MG63 (cell line): ENCODE measurements around the gene CHST5. TPM values are rescaled to one million over a fixed set of nuclear protein-coding genes. Genes with fewer than 3 reads are reported as not detected.
A peak's percentile ranks its signal among the peaks of the same experiment; 100 is the strongest.
"Not testable (repeated sequence)": the region's sequence is repeated elsewhere in the genome, so short reads cannot be mapped to it uniquely, and the experiment has no call there.

Experiments used
- DNase-seq: peaks from one replicate; pipeline ENCODE4 v3.0.0-alpha.2; 2020
- H3K27me3 ChIP-seq: fragments of 250-450 bp; sonication (Bioruptor Pico); 2 replicates; pipeline ENCODE4 v1.5.1; 2020; ENCODE audit warnings: mild to moderate bottlenecking, moderate library complexity
- H3K36me3 ChIP-seq: fragments of 250-450 bp; sonication (Bioruptor Pico); 2 replicates; pipeline ENCODE4 v1.5.1; 2020; ENCODE audit warnings: mild to moderate bottlenecking, moderate library complexity
- H3K4me3 ChIP-seq: fragments of 250-450 bp; sonication (Bioruptor Pico); 2 replicates; pipeline ENCODE4 v1.5.1; 2020; ENCODE audit warnings: mild to moderate bottlenecking, moderate library complexity
- H3K9me3 ChIP-seq: fragments of 250-450 bp; sonication (Bioruptor Pico); 2 replicates; pipeline ENCODE4 v1.5.1; 2020; ENCODE audit warnings: mild to moderate bottlenecking, moderate library complexity
- total RNA-seq: library from RNA; depleted of rRNA; stranded (reverse); fragments of >200 nt; shearing (Covaris generic); gene quantifications from 2 replicates; pipeline ENCODE4 v1.2.3, GENCODE V29; 2014; ENCODE audit warnings: low replicate concordance

The CHST5 gene
- total RNA-seq, 1 experiment from 2014 or later, result not detected

DNA sequence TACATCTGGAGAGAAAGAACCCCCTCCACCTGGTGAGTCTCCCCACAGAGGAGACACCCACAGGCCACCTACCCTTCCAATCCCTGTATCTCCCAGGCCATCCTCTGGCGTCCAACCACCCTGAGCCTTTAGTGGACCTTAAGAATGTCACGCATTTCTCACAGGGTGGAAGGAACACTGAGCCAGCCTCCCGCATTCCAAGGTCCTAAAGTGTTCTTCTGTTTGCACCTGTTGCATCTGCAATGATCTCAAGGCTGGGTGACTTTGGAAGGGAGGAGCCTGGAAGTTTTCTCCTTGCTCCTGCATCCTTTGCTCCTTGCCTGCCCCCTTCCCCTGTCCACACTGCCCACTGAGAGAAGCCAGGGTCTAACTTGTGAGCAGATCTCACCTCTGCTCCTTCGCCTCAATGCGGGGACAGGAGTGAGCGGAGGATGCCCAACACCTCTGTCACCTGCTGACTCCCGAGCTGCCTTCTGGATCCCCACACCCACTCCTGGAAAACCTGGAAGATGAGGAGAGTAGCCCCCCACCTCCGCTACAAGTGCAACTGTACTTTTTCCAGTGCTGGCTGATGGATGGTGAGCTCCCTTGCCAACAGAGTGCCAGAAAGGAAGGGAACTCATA, 3.7 kb downstream of the CHST5 start:
- no peaks in the 10 kb centered on the region for H3K27me3 ChIP-seq
- H3K9me3 ChIP-seq, result no peaks in the 10 kb centered on the region
- H3K4me3 ChIP-seq, result no peak overlapping the region
- no peak for DNase-seq
- H3K36me3 ChIP-seq, result no peaks in the 10 kb centered on the region

GRCh38 chr16:75529959-75530358, 5.9 kb downstream of the CHST5 start:
- no peaks in the 10 kb centered on the region for H3K36me3 ChIP-seq
- H3K27me3 ChIP-seq, result no peaks in the 10 kb centered on the region
- no peak for DNase-seq
- H3K9me3 ChIP-seq, result no peaks in the 10 kb centered on the region
- H3K4me3 ChIP-seq, result no peak overlapping the region

DNA sequence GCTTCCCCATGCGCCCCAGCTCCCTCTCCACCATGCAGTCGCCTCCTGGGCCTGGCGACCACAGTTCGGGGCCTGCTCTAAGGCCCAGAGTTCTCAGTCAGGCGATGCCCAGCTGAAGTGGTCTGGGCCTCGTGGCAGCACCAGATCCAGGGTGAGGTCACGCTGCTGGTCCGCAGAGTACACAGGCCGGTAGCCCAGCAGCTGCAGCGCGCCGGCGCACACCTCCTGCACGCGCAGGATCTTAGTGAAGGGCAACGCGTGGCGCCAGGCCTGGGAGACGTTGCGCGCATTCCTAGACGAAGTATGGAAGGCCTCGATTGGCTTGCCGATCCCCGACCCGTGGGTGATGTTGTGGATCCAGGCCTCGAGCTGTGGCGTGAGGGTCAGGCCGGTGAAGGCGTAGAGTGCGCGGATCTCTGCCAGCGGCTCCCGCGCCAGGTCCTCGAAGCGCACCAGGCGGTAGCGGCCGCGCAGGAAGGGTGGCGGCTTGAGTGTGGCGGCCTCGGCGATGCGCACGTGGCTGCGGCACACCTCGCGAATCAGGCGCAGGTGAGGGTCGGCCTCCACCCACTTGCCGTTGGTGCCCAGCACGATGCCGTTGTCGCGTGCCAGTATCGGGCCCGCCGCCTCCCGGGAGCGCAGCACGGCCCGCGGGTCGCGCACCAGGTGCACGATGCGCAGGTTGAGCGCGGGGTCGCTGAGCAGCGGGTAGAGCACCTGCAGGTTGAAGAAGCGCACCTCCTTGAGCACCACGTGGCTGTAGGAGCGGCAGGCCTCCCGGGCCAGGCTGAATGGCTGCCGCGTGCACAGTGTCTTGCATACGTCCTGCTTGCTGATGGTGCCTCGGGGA, 6.6 kb downstream of the CHST5 start:
- Histone ChIP-seq H3K27me3 (no peaks in the 10 kb centered on the region), H3K36me3 (no peaks in the 10 kb centered on the region), H3K4me3 (no peak overlapping the region), H3K9me3 (no peaks in the 10 kb centered on the region)
- no peak for DNase-seq

DNA sequence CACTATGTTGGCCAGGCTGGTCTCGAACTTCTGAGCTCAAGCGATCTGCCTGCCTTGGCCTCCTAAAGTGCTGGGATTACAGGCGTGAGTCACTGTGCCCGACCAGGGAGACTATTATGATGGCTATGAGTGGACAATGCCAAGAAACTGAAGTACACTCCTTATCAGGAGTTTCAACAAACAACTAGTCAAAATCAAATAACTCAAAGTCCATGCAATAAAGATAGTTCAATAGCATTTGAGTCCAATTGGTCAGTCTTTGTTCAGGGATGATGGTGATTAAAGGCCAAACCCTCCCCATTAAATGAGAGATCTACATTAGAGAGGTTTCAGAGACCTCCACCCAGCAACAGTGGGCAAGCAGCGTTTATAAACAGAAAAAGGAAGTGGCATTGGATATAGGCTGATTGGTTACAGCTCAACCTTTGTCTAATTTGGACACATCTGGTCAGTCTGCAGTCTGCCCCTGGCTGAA, 8.0 kb downstream of the CHST5 start:
- H3K36me3 ChIP-seq, result no peaks in the 10 kb centered on the region
- H3K27me3 ChIP-seq, result no peaks in the 10 kb centered on the region
- no peak overlapping the region for H3K4me3 ChIP-seq
- DNase-seq, result peak; percentile 23
- H3K9me3 ChIP-seq, result no peaks in the 10 kb centered on the region

GRCh38 chr16:75526032-75526790, 9.7 kb downstream of the CHST5 start:
- no peak overlapping the region for H3K4me3 ChIP-seq

DNA sequence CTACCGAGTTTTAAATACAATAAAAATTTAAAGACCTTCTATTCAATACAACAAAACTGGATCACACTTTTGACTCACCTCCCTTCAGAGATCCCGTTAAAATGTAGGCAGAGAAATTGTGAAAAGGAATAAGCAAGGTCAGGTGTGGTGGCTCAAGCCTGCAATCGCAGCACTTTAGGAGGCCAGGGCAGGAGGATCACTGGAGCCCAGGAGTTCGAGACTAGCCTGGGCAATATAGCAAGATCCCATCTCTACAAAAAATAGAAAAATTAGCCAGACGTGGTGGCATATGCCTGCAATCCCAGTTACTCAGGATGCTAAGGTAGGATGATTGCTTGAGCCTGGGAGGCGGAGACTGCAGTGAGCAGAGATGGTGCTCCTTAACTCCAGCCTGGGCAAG, 16.7 kb downstream of the CHST5 start:
- DNase-seq, result no peak
- H3K4me3 ChIP-seq, result no peak overlapping the region
- H3K36me3 ChIP-seq, result no peaks in the 10 kb centered on the region
- no peaks in the 10 kb centered on the region for H3K27me3 ChIP-seq
- H3K9me3 ChIP-seq, result no peaks in the 10 kb centered on the region

More at GRCh38 chr16:75526032-75526790, 9.7 kb downstream of the CHST5 start:
- no peaks in the 10 kb centered on the region for H3K9me3 ChIP-seq
- H3K27me3 ChIP-seq, result no peaks in the 10 kb centered on the region
- no peaks in the 10 kb centered on the region for H3K36me3 ChIP-seq
- DNase-seq, result no peak

DNA sequence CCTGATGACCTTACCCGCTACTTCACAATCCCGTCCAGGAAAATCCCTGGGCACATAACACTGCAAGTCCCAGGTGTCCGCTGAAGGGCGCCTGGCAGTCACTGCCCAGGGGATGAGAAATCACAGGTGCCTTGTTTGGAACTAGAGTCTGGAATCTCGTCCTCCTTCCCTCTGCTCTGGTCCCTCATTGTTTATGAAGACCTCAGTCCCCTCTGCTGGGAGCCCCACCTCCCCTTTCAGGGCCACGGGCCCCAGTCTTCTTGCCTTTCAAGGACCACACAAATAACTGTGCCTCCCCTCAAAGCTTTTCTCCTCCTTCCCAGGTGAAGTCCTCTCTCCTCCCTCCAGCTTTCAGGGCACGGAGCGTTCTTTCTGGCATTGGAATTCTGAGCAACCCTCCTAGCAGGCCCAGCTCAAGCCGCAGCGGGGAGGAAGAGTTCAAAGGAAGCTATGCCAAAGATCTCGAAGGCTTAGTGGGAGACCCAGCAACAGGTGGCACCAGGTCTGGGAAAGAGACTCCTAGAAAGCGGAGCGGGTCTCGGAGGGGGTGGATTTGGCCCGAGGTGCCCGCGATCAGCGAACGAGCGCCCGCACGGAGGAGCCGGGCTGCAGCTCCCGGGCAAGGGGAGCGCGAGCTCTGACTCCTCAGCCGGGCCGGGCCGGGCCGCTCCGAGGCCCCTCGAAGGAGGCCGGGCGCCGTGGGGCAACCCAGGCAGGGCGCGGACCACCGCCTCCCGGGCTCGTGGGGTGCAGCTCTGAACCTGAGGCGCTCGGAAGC, 19.5 kb downstream of the CHST5 start:
- H3K36me3 ChIP-seq, H3K27me3 ChIP-seq, H3K9me3 ChIP-seq: not testable (repeated sequence)
- peak overlapping the region; percentile 67 for H3K4me3 ChIP-seq
- peak; percentile 6 for DNase-seq

DNA sequence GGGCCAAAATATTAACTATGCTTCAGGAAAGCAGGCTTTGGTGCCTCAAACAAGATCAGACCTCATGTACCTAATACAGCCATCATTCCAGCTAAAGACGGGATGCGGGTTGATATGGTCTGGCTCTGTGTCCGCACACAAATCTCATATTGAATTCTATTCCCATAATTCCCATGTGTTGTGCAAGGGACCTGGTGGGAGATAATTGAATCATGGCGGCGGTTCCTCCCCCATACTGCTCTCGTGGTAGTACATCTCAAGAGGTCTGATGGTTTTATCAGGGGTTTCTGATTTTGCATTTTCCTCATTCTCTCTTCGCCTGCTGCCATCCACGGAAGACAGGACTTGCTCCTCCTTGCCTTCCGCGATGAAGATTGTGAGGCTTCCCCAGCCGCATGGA, 21.6 kb downstream of the CHST5 start:
- H3K27me3 ChIP-seq, result no peaks in the 10 kb centered on the region
- H3K4me3 ChIP-seq, result no peak overlapping the region
- DNase-seq, result no peak
- no peaks in the 10 kb centered on the region for H3K36me3 ChIP-seq
- no peaks in the 10 kb centered on the region for H3K9me3 ChIP-seq

DNA sequence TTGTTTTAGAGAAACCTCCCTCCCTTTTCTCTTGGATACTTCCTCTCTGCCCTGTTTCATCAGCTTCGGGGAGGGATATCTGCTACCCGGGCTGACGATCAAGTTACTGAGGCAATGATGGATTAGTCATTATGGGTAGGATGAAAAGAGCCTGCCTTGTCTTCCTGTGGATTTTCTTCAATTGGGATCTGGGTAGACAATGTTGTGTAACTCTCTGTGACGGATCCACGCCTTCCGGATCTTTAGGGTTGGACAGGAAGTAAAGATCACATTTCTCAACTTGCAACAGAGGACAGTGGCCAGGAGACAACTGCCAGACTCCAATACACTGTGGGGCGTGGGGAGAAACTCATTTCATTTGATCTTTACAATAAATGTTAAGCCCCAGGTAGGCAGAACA, 29.3 kb downstream of the CHST5 start:
- Histone ChIP-seq H3K36me3 (no peaks in the 10 kb centered on the region), H3K27me3 (no peaks in the 10 kb centered on the region), H3K9me3 (no peaks in the 10 kb centered on the region), H3K4me3 (no peak overlapping the region)
- peak; percentile 27 for DNase-seq

GRCh38 chr16:75506107-75506506, 29.8 kb downstream of the CHST5 start:
- H3K4me3 ChIP-seq, result no peak overlapping the region
- no peaks in the 10 kb centered on the region for H3K27me3 ChIP-seq
- no peak for DNase-seq
- no peaks in the 10 kb centered on the region for H3K36me3 ChIP-seq
- H3K9me3 ChIP-seq, result no peaks in the 10 kb centered on the region

DNA sequence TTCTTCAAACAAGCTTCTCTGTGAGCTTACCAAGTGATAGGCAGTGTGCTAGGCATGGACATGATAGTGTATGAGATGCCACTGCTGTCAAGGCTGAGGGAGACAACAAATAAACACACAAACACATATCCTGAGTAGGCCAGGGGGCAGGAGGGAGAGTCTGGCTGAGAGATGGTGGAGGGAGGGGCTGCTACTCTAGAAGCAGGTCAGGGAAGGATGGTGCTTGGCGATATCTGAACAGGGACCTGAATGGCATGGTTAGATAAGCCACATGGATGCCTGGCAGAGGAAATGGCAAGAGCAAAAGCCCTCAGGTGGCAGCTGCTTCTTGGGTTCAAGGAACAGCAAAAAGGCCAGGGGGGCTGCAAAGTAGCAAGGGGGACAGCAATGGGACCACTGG, 32.1 kb downstream of the CHST5 start:
- Histone ChIP-seq H3K9me3 (no peaks in the 10 kb centered on the region), H3K36me3 (no peaks in the 10 kb centered on the region), H3K27me3 (no peaks in the 10 kb centered on the region), H3K4me3 (no peak overlapping the region)
- DNase-seq, result no peak

DNA sequence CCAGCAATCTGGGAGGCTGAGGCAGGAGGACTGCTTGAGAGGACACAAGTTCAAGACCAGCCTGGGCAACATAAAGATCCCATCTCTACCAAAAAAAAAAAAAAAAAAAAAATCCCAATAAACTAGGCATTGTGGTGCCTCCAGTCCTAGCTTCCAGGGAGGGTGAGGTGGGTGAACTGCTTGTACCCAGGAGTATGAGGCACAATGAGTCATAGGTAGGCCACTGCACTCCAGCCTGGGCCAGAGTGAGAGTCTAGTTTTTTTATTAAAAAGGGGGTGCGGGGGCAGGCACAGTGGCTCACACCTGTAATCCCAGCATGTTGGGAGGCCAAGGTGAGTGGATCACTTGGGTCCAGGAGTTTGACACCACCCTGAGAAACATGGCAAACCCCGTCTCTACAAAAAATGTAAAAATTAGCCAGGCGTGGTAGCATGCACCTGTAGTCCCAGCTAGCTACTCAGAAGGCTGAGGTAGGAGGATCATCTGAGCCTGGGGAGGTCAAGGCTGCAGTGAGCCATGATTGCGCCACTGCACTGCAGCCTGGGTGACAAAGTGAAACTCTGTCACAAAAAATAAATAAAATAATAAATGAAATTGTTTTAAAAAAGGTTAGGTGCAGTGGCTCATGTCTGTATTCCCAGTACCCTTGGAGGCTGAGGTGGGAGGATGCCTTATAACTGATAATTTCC, 32.8 kb downstream of the CHST5 start:
- Histone ChIP-seq H3K9me3 (no peaks in the 10 kb centered on the region), H3K27me3 (no peaks in the 10 kb centered on the region), H3K4me3 (no peak overlapping the region), H3K36me3 (no peaks in the 10 kb centered on the region)
- no peak for DNase-seq

GRCh38 chr16:75501820-75502219, 34.1 kb downstream of the CHST5 start:
- not testable (repeated sequence) for H3K9me3 ChIP-seq, H3K27me3 ChIP-seq, H3K4me3 ChIP-seq, H3K36me3 ChIP-seq
- DNase-seq, result peak; percentile 33

DNA sequence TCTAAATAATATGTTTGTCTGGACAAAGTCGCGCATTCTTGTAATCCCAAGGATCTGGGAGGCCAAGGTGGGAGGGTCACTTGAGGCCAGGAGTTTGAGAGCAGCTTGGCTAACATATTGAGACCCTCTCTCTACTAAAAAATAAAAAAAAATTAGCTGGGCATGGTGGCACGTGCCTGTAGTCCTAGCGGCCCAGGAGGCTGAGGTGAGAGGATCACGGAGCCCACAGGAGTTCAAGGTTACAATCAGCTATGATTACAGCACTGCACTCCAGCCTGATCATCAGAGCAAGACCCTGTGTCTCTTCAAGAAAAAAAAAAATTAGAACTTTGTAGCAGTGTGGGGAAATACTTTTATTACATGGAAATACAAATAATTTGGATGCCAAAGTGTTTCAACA, 34.5 kb downstream of the CHST5 start:
- no peak for DNase-seq
- no peaks in the 10 kb centered on the region for H3K27me3 ChIP-seq
- H3K4me3 ChIP-seq, result no peak overlapping the region
- no peaks in the 10 kb centered on the region for H3K9me3 ChIP-seq
- no peaks in the 10 kb centered on the region for H3K36me3 ChIP-seq

- H3K4me3 ChIP-seq, H3K27me3 ChIP-seq, H3K36me3 ChIP-seq, H3K9me3 ChIP-seq: not testable (repeated sequence)
- peak; percentile 43 for DNase-seq
Measured at GRCh38 chr16:75498605-75499322, 37.1 kb downstream of the CHST5 start.

GRCh38 chr16:75497558-75497957, 38.4 kb downstream of the CHST5 start:
- H3K9me3 ChIP-seq, result no peaks in the 10 kb centered on the region
- peak; percentile 11 for DNase-seq
- H3K4me3 ChIP-seq, result no peak overlapping the region
- no peaks in the 10 kb centered on the region for H3K36me3 ChIP-seq
- H3K27me3 ChIP-seq, result no peaks in the 10 kb centered on the region
